ENCODE results near the gene KIFAP3.

DNA sequence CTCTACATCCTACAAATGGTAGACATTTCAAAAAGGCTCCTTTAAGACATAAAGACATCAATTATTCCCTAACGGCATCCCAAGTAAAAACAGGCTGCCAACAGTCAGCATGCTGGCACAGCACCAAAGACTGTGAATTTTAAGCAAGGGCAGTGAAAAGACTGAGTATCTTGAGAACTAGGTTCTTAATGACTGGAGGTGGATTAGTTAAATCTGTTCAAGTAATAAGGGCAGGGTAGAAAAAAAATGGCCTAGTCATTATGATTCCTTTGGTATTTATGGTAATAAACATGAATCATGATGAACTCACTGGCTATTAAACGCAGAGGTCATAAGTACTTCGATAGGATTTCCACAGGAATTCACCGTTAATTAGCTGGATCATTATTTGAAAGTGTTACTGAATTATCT lies 75.2 kb downstream of the KIFAP3 start:
- TF ChIP-seq, protein P1, sequence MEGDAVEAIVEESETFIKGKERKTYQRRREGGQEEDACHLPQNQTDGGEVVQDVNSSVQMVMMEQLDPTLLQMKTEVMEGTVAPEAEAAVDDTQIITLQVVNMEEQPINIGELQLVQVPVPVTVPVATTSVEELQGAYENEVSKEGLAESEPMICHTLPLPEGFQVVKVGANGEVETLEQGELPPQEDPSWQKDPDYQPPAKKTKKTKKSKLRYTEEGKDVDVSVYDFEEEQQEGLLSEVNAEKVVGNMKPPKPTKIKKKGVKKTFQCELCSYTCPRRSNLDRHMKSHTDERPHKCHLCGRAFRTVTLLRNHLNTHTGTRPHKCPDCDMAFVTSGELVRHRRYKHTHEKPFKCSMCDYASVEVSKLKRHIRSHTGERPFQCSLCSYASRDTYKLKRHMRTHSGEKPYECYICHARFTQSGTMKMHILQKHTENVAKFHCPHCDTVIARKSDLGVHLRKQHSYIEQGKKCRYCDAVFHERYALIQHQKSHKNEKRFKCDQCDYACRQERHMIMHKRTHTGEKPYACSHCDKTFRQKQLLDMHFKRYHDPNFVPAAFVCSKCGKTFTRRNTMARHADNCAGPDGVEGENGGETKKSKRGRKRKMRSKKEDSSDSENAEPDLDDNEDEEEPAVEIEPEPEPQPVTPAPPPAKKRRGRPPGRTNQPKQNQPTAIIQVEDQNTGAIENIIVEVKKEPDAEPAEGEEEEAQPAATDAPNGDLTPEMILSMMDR (IDR thresholded peaks at IDR 0.05; ENCODE audit: low read depth, low read length, missing input control) = no peak
- TF ChIP-seq FOXA1 (IDR thresholded peaks at IDR 0.05) = no peak
- TF ChIP-seq, protein P2, sequence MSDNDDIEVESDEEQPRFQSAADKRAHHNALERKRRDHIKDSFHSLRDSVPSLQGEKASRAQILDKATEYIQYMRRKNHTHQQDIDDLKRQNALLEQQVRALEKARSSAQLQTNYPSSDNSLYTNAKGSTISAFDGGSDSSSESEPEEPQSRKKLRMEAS (IDR thresholded peaks at IDR 0.05) = no peak
- TF ChIP-seq SP1 (IDR thresholded peaks at IDR 0.05) = no peak
- TF ChIP-seq, protein P3, sequence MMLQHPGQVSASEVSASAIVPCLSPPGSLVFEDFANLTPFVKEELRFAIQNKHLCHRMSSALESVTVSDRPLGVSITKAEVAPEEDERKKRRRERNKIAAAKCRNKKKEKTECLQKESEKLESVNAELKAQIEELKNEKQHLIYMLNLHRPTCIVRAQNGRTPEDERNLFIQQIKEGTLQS (IDR thresholded peaks at IDR 0.05) = no peak
